ENCODE results near the gene SPPL2B. TPM values are rescaled to one million over a fixed set of nuclear protein-coding genes. Genes with fewer than 3 reads are reported as not detected.
A peak's percentile ranks its signal among the peaks of the same experiment; 100 is the strongest.

SPPL2B gene
- total and polyA plus RNA-seq, 9 of the 15 experiments (the other 6 are each of a cell fraction or from before 2014, with no cell fraction given) = 0.20 to 81.2 (median 15.1) TPM

DNA sequence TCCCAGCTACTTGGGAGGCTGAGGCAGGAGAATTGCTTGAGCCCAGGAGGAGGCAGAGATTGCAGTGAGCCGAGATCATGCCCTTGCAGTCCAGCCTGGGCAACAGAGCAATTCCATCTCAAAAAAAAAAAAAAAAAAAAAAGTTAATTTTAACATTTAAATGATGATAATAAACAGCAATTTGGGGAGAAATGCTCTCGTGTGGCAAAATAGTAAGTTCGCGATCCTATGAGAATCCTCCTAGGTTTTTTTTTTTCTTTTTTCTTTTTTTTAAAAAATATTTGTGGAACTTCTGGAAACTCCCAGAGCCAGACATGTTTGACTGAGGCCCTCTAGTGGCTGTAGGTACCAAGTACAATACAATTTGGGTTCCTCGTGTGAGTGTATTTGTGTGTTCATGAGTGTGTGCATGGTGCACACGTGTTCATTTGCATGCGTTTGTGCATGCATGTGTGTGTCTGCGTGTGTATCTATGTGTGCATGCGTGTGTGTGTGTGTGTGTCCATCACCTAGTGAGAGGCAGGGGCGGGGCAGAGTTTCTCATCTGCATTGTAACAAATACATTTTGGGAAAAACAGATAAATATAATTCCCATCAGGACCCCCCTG lies 62.7 kb downstream of the SPPL2B start (continued):
- peak; percentile 44 for TF ChIP-seq BRD9 (IDR thresholded peaks at IDR 0.05; ENCODE audit: low read depth, partially characterized antibody)

DNA sequence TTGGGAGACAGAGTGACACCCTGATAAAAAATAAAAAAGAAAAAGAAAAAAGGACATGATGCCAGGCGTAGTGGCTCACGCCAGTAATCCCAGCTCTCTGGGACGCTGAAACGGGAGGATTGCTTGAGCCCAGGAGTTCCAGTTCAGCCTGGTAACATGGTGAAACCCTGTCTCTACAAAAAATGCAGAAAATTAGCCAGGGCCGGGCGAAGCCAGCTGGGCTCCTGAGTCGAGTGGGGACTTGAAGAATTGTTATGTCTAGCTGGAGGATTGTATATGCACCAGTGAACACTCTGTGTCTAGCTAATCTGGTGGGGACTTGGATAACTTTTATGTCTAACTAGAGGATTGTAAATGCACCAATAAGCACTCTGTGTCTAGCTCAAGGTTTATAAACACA lies 63.9 kb downstream of the SPPL2B start:
- no peak overlapping the region for H3K27ac ChIP-seq (ENCODE audit: extremely low read depth, low read depth, low read length)
- H3K9me3 ChIP-seq (replicated peaks; ENCODE audit: control insufficient read depth, insufficient read depth, low read depth, low read length) = no peaks in the 10 kb centered on the region; the same call in none of the 2 replicates
- H3K9ac ChIP-seq (ENCODE audit: insufficient read depth in 1 of 2, low read depth in 2 of 2, low read length in 2 of 2) = no peak overlapping the region
- BruUV-seq (replicated peaks) = no TSS peak
- no peak for DNase-seq (ENCODE audit: extremely low read depth in 1 of 4, low spot score in 3 of 4)
- CTCF ChIA-PET (ENCODE audit: low intra/inter-chr PET ratio) = interaction anchor here (0.8 kb wide), 1 partner anchor 117 kb away, joined by 5 read pairs; no protein-coding TSS in a partner anchor
- no peaks in the 10 kb centered on the region for H3K27me3 ChIP-seq (ENCODE audit: control insufficient read depth in 2 of 2, insufficient read depth in 2 of 2, low read length in 2 of 2)
- no peak overlapping the region for H3K4me2 ChIP-seq (ENCODE audit: insufficient read depth, low read length)
- TF ChIP-seq, protein P1, sequence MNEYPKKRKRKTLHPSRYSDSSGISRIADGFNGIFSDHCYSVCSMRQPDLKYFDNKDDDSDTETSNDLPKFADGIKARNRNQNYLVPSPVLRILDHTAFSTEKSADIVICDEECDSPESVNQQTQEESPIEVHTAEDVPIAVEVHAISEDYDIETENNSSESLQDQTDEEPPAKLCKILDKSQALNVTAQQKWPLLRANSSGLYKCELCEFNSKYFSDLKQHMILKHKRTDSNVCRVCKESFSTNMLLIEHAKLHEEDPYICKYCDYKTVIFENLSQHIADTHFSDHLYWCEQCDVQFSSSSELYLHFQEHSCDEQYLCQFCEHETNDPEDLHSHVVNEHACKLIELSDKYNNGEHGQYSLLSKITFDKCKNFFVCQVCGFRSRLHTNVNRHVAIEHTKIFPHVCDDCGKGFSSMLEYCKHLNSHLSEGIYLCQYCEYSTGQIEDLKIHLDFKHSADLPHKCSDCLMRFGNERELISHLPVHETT (CRISPR knock-in tag; conservative IDR thresholded peaks at IDR 0.05 in 1 of 2, IDR thresholded peaks at IDR 0.05 in 1 of 2) = no peak
- TF ChIP-seq ZC3H11A (IDR thresholded peaks at IDR 0.05; ENCODE audit: low read depth, low read length) = no peak
- TF ChIP-seq SETDB1 (IDR thresholded peaks at IDR 0.05; ENCODE audit: low read length) = no peak
- TF ChIP-seq TSC22D4 (tag; IDR thresholded peaks at IDR 0.05) = no peak
- TF ChIP-seq SAFB2 (IDR thresholded peaks at IDR 0.05; ENCODE audit: borderline replicate concordance, low read depth, low read length, severe bottlenecking) = no peak
- no peaks in the 10 kb centered on the region for H3K79me2 ChIP-seq (ENCODE audit: control insufficient read depth, insufficient read depth, low read length)
- no peak overlapping the region for H2AFZ ChIP-seq (ENCODE audit: low read depth, low read length)
- H3K36me3 ChIP-seq (ENCODE audit: control insufficient read depth, insufficient read depth, low read length) = no peaks in the 10 kb centered on the region
- H3K4me1 ChIP-seq (replicated peaks in 1 of 2; ENCODE audit: control insufficient read depth in 2 of 2, insufficient read depth in 2 of 2, low read length in 2 of 2) = peaks cover 6 to 24% of the 10 kb centered on the region in 2 experiments; a peak in 4 of 5 replicates
- in situ Hi-C loops (cut with MboI) = no loop called here
- POLR2A ChIA-PET = interaction anchor here (0.6 to 1.5 kb wide), 9 partner anchors 9 to 120 kb away, joined by 3 to 4 read pairs (median 3); no protein-coding TSS in a partner anchor
- intact Hi-C loops (cut with micrococcal nuclease) = loop anchor here (5.0 to 10.0 kb wide), 2 partner anchors 222 to 240 kb away; partner anchors contain the start of gene AP3D1
- H4K20me1 ChIP-seq (replicated peaks; ENCODE audit: control insufficient read depth, insufficient read depth, low read length) = no peaks in the 10 kb centered on the region
- no peak for ATAC-seq
- no peaks in the 10 kb centered on the region for H3K9me1 ChIP-seq (ENCODE audit: control insufficient read depth, insufficient read depth, low read length)
- FAIRE-seq = no peak
- 33% methylated on average over 7 of the region's 7 CpGs for WGBS (ENCODE audit: insufficient coverage, low coverage, missing lambda C conversion rate)
- H3K4me3 ChIP-seq = no peak overlapping the region

Data from K562 (cell line).